ENCODE results near the gene OLFM3. TPM values are rescaled to one million over a fixed set of nuclear protein-coding genes. Genes with fewer than 3 reads are reported as not detected.

OLFM3 gene
- not detected for polyA plus RNA-seq

DNA sequence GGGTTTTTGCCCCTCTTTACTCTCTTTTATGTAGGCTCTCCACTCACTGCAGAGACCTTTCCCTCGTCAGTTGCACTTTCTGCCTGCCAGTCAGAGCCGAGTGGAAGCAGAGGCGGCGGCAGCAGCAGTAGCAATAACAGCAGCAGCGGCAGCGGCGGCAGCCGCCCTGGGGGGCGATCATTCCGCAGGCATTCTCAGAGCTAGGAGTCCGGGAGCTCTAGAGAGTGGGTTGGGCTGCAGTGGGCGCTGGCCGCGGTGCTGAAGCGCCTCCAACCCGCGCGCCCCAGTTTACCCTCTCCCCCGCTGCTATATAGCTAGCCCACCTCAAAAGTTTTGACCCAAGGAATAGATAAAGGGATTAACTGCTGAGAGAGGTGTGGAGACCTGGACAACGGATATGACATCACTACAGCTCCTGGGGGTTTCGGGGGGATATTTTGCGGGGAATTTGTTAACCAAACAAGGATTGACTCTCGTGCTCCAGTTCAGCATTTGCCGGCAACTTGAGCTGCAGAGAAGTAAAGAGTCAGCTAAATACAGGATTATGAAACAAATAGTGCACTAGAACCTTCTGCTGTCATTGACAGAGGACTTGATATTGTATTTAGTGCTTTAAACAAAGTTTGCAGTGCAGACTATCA is at the start of gene OLFM3:
Gene OLFM3 (minus strand): TSS at position 102 of the 641 bp plus-strand sequence.
- WGBS, 3 donors, result 3 to 5% (median 5%) methylated on average over 24 of the region's 24 CpGs
- H3K27ac ChIP-seq (ENCODE audit: low read depth, low read length), result no peak within 1 kb of the TSS

DNA sequence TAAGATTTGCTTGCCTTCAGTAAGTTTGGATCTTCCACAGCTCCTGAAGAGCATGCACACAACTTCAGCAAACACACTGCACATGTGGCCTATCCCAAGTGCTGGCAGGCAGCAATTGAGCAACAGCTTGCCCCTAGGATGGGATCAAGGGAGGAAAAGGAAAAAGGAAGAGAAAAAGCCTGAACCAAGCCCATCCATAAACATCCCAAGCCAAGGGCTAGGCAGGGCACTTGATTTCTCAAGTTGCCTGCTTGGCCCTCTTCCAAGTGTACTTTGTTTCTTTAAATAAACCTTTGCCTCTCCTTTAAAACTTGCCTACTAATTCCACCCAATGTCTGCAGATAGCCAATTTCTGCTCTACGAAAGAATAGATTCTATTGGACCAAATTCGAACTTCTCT is 49.0 kb upstream of the OLFM3 start:
- WGBS, 3 donors, result 67 to 87% (median 76%) methylated on average over 2 of the region's 2 CpGs
- no peak overlapping the region for H3K27ac ChIP-seq (ENCODE audit: low read depth, low read length)

DNA sequence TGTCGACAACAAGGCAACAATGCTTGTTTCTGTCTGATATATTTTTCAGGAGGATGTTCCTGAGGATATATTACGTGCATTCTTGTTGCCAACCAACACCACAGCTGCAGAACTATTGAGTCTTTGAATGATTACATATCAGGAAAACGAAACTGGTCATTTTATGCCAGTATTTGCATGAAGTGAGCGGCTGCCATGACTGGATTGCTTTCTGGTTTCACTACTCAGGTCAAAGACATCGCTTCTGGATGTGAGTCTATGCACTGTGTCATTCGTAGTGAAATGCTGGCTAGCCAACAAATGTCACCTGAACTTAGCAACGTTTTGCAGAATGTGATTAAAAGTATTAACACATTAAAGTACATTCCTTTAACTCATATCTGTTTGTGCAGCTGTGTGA is 35.8 kb upstream of the OLFM3 start:
- no peak overlapping the region for H3K27ac ChIP-seq (ENCODE audit: low read depth, low read length)
- 52 to 73% (median 68%) methylated on average over 7 of the region's 7 CpGs for WGBS, 3 donors

DNA sequence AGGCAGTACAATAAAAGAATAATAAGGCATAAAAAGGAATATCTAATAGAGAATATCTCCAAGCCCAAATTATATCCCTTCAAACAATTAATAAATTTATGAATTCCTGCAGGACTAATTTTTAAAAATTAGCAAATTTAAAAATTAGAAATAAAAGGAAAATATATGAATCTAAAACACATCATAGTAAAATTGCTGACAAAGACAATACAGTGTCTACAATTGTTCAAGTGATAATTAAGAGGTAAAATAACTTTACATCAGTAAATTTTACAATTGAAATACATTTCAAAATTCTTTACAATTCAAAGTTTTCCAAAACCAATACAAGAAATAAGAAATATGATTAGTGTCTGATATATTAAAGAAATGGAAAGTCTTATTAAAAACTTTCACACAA is 22.8 kb upstream of the OLFM3 start:
- H3K27ac ChIP-seq (ENCODE audit: low read depth, low read length), result no peak overlapping the region

DNA sequence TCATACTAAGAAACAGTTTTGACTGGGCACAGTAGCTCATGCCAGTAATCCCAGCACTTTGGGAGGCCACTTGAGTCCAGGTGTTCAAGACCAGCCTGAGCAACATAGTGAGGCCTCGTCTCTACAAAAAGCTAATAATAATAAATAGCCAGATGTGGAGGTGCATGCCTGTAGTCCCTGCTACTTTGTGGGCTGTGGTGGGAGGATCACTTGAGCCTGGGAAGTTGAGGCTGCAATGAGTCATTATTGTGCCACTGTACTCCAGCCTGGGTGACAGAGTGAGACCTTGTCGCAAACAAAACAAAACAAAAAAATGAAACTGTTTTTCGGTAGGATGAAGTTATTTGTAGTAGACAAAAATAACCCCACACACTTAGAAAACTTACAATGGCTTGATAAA is 19.0 kb upstream of the OLFM3 start:
- 76 to 87% (median 86%) methylated on average over 3 of the region's 3 CpGs for WGBS, 3 donors
- no peak overlapping the region for H3K27ac ChIP-seq (ENCODE audit: low read depth, low read length)

DNA sequence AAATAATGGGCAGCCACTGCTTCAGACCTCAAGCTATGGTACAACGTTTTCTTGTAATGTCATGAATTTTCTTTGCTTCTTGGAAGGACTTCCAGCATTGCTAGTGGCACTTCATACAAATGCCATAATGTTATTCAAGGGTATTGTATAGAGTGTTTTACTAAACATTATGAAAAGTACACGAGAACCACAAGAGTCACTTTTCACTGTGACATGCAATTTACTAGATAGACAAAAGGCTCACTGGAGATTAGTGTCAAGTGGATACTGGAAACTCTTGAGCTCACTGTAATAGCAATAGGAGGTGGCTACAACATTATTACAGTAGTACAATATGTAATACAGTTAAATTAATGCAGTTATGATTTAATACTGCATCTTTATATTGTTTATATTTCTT is 5.3 kb upstream of the OLFM3 start:
- WGBS, 3 donors, result 46 to 71% (median 69%) methylated on average over 2 of the region's 2 CpGs
- no peak overlapping the region for H3K27ac ChIP-seq (ENCODE audit: low read depth, low read length)

DNA sequence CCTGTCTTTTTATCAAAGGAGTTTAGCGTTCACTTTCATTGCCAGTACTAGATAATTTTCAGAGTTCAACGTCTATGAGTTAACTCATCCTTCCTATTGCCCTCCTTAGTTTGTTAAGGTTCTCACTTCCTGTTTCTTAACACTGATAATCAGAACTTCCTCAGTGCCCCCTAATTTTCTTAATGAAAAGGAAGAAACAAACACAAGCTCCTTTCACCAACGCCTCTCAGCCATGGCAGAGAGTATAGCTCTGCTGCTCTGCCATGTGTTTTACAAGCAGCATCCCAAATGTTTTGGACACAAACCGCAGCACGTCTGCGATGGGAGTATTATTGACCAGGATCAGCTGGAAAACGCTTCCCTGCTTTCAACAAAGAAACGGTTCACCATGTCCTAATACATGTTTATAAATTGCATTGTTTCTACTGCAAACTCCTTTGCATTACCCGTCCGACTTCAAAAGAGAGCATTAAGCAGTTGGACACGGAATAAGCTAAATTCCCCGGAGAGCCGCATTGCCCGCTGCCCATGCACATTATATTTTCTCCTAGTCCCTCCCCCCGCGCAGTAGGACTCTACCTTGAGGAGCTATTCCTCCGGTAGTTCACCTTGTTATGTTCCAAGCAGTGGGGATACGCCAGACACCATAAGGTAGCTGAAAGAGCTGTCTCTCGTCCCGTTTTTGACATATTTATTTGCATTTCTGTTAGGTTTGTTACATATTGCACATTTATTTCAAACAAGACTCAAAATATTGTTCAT is 561 bp downstream of the OLFM3 start:
- no peak overlapping the region for H3K27ac ChIP-seq (ENCODE audit: low read depth, low read length)
- WGBS, 3 donors, result 7 to 8% (median 7%) methylated on average over 20 of the region's 20 CpGs

DNA sequence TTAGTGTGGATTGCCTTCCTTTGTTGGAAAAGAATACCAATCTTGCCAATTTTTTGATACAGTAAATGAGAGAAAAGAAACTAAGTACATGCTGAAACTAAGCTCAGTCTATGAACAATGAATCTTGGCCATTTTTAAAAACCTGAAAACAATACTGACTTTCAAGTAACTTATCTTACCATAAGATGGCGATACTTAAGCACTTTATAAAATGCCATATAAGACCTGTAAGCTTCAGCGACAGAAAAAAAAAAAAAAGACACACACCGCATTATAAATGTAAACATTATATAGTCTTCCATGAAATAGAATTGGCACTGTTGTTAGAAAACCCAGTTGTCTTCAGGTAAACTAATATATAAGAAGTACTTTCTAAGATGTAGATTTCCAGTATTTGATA is 3.0 kb downstream of the OLFM3 start:
- H3K27ac ChIP-seq (ENCODE audit: low read depth, low read length), result no peak overlapping the region
- WGBS, 3 donors, result 46 to 60% (median 48%) methylated on average over 3 of the region's 3 CpGs

DNA sequence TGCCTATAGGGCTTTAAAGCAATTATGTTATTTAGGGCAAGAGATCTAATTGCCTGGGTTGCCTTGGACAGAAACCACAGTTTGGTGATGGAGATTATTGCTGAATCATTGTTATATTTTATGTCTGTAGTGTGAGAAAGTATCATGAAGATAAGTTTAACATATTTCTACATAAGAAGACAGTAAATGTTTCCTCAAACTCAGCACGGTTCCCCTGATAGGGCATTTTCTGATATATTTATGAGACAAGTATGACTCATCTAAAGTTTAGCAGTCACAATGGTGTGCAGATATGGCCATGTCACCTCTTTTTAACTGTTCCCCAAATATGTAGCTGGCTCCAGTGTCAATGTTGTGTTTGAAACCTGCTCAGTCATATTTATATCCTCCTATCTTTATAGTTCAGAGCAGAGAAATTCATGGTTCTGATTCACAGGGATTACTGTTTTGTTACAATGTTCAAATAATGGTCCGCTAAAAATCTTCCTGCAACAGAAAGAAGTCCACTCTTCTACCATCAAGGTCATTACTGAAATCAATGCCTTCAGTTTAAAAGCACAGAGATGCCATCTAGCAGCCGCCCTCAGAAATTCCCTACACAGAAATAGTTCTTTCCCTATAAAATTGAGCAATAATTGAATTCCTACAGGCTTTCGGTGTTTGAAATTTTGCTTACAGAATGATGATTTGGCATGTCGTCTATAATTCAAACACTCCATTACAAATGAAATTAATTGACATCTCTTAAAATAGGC is 3.7 kb downstream of the OLFM3 start:
- no peak overlapping the region for H3K27ac ChIP-seq (ENCODE audit: low read depth, low read length)
- WGBS, 3 donors, result 49 to 65% (median 59%) methylated on average over 5 of the region's 5 CpGs

DNA sequence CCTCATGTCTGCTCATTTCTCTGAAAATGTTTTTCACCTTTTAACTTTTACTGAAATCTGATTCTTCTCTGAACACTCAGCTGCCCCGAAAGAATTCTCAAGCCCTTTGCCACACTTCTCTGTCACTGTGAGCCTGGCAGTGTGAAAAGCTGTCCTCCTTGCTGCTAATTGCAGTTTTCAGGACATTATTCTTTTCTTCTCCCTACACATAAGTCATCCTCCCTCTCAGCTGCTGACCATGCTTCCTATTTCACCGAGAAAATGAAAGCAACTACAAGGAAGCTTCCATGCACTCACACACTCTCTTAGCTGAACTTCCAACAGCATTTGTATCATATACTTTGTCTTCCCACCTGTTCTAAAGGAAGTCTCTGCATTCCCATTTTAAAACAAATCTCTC is 15.8 kb downstream of the OLFM3 start:
- WGBS, 3 donors, result 2 to 21% (median 5%) methylated on average over 2 of the region's 2 CpGs

DNA sequence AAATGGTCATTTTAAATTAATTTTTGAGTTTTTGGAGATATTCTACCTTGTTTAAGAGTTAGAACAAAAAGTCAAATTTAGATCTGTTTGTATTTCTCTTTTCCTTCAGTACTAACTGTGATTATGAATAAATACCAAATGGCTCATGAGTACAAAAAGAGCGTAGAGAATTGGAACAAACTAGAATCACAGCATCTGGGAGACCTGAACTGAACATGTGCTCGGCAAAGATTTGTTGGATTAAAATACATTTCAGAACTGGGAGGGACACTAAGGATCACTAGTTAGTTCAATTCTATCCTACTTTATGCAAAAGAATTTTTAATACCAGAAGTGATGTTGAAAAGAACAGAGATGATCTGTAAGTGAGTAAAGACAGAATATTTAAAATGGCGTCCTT is 19.5 kb downstream of the OLFM3 start:
- no peak overlapping the region for H3K27ac ChIP-seq (ENCODE audit: low read depth, low read length)
- 84 to 91% (median 90%) methylated on average over 3 of the region's 3 CpGs for WGBS, 3 donors

More for the DNA sequence above, 15.8 kb downstream of the OLFM3 start:
- H3K27ac ChIP-seq (ENCODE audit: low read depth, low read length), result no peak overlapping the region

DNA sequence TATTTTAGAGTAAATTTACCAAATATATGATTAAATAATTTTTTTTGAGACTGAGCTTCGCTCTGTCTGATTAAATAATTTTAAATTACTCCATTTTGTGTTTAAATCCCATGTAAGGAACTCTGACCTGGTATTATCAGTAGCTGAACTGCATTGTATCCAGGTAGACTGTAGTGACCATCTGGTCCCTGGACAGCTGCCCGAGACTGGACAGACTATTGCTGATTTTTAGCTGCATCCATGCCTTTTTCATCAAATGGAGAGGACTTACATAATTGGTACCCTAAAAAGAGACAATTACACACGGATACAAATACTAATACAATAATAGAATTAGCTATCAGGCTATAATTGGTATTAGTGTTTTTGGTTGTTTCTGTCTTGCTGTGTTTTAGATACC is 20.6 kb downstream of the OLFM3 start:
- H3K27ac ChIP-seq (ENCODE audit: low read depth, low read length), result no peak overlapping the region
- 64 to 76% (median 74%) methylated on average over 3 of the region's 3 CpGs for WGBS, 3 donors

DNA sequence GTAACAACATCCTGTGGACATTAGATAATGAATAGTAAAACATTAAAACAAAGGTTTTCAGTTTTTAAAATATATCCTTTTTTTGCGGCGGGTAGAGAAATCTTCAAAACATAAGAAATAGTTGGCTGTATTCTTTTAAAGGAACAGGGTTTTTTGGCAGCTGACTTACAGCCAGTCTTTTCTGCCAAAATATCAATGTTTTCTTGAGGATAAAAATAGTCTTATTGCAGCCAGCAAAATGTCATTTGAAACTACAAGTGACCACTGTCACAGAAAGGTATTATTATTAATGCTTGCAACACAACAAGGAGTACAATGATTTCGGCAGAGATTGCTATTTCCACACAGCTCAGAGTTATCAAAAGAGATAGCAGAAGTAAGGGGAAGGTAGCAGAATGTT is 21.4 kb downstream of the OLFM3 start:
- H3K27ac ChIP-seq (ENCODE audit: low read depth, low read length), result no peak overlapping the region
- 48 to 55% (median 49%) methylated on average over 3 of the region's 3 CpGs for WGBS, 3 donors

DNA sequence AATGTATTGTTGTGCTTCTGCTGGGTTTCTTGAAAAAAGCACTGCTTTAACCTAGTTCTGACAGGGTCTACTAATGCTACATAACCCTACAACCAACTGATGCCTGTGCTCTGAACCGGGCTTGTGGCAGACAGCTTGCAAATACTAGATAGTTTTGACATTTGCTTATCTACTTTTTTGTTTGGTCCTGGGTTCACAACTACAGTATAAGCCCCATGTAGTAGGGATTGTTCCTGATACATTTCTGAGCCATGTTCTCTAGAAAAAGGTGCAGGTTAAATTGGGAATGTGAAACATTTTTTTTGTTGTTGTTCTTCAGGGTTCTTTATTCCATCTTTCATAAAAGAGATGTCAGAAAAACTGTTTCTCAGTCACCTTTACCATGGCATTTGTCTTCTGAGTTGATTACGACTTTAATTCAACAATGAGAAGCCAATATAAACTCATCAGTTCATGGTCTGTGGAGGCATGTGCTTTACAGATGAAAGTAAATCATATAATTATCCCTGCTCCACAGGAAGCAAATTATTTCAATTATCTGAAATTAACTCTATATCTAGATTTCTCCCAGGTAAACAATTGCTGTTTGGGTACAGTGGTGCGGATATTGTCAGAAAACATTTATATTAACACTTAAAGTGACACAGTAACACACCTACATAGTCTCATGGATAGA is 22.0 kb downstream of the OLFM3 start:
- H3K27ac ChIP-seq (ENCODE audit: low read depth, low read length), result no peak overlapping the region
- 57 to 79% (median 61%) methylated on average over 3 of the region's 3 CpGs for WGBS, 3 donors

DNA sequence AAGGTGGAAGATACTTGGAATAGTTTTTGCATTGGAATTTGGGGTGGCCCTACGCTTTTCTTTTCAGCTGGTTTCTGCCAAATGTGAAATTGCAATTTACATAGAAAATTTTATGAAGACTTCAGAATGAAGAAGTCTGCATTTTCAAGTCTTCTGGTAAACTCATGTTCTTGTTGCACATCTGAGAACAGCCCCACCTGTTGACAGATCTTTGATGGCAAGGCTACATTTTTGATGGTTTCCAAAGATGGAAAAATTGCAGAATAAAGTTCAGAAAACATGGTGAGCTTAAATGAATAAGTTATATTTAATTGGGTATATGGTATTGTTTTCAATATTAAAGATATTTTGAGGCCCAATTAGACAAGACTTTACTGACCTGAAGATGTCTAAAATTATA is 25.4 kb downstream of the OLFM3 start:
- no peak overlapping the region for H3K27ac ChIP-seq (ENCODE audit: low read depth, low read length)
- 63 to 80% (median 79%) methylated on average over 1 of the region's 1 CpG for WGBS, 3 donors

DNA sequence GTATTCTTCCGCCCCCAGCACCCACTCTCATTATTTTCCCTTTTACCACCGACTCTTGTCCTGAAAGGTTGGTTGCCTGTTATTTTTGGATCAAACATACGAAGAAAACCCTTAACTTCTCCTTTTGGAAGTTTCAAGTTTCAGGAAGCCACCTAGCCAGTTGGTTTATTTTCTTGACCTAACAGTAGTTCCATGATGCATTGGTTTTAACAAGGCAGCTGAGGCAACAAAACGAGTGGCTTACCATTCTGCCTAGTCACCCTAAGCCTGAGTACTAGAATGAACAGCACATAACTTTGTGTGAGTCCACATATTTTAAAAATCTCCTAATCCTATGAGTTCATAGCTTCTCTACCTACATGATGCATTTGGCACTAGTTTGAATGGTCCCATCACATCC is 28.9 kb downstream of the OLFM3 start:
- 62 to 67% (median 64%) methylated on average over 4 of the region's 4 CpGs for WGBS, 3 donors
- H3K27ac ChIP-seq (ENCODE audit: low read depth, low read length), result no peak overlapping the region

DNA sequence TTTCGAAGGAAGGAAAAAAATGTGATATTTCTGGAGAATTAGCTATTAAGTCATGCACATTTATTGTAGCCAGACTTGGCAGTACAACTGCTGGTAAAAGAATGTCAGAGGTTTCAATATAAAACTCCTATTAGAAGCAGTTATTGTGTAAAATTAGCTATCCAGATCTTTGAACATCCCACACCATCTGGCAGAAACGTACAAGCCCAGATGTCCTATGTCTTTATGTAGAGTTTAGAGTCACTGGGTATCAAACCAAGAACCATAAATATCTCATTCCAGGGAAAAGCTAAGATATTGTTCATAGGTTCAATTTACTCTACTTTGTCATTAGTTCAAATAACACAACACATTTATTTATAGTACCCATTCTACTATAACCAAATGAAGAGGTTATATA is 31.4 kb downstream of the OLFM3 start:
- 49 to 61% (median 59%) methylated on average over 2 of the region's 2 CpGs for WGBS, 3 donors
- H3K27ac ChIP-seq (ENCODE audit: low read depth, low read length), result no peak overlapping the region

DNA sequence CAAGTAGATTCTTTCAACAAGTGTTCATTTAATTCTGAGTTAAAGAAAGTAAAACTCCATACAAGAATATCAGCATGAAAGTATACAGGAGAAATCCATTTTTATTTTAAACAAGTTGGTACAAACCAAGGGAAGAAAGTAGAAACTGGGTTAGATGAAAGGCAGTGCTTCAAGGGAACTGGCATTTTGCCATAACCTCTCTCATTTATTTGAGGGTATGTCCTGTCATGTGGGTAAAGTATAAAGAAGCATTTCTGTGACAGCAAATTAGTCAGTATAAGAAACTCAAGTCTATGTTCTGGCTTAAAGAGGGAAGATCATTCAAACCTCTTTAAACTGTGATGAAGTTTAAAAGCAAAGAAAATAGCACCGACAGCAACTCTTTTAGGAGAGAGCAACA is 32.0 kb downstream of the OLFM3 start:
- WGBS, 3 donors, result 0 to 26% (median 0%) methylated on average over 1 of the region's 1 CpG
- no peak overlapping the region for H3K27ac ChIP-seq (ENCODE audit: low read depth, low read length)

DNA sequence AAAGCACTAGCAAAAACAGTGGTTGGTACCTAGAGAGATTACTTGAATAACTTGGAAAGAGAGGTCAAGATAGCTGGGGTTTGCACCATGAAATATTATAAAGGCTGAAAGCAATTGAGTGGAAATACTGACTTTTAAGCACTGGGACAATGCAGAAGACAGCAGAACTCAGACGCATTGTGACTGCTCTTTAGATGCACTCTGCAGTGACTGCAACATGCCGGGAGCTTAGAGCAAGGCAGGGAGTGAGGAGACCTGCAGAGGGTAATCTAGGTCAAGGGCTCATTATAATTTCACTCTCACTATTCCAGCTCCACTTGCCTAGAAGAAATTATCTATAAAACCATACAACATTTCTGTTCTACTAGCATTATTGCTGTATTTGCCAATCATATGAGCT is 36.6 kb downstream of the OLFM3 start:
- WGBS, 3 donors, result 65 to 88% (median 86%) methylated on average over 2 of the region's 2 CpGs
- no peak overlapping the region for H3K27ac ChIP-seq (ENCODE audit: low read depth, low read length)

Measured in adipose tissue (tissue), 3 donors.